ENCODE data around the gene CCDC102B.

Gene CCDC102B

GRCh38 chr18:69064063-69064462 lies 266.2 kb downstream of the CCDC102B start:
- no CpG with 5 or more reads among the region's 4 CpGs for WGBS (ENCODE audit: extremely low coverage, insufficient coverage, low lambda C conversion rate)
- Histone ChIP-seq H4K5ac (ENCODE audit: low read length) (no peak overlapping the region), H3K4me2 (ENCODE audit: low read length) (no peak overlapping the region), H2BK15ac (replicated peaks; ENCODE audit: low read depth) (no peak overlapping the region), H3K79me2 (ENCODE audit: control insufficient read depth, insufficient read depth, low read length) (no peaks in the 10 kb centered on the region), H3K56ac (ENCODE audit: low read length) (no peak overlapping the region), H3K27me3 (ENCODE audit: insufficient read depth, low read length, poor library complexity) (no peaks in the 10 kb centered on the region), H3K36me3 (ENCODE audit: control insufficient read depth, insufficient read depth, low read length) (no peaks in the 10 kb centered on the region), H3K23ac (ENCODE audit: low read length) (no peak overlapping the region), H3K4me3 (ENCODE audit: low read length) (no peak overlapping the region), H3K18ac (ENCODE audit: low read length) (no peak overlapping the region), H2BK120ac (ENCODE audit: low read depth, low read length) (no peak overlapping the region), H2BK5ac (ENCODE audit: low read length) (no peak overlapping the region), H3K27ac (ENCODE audit: low read depth, low read length) (no peak overlapping the region), H3K4ac (ENCODE audit: low read depth, low read length) (no peak overlapping the region), H3K79me1 (ENCODE audit: low read length) (no peaks in the 10 kb centered on the region), H2AK5ac (ENCODE audit: low read length) (no peak overlapping the region), H4K8ac (ENCODE audit: low read depth, low read length) (no peak overlapping the region), H3K4me1 (ENCODE audit: control insufficient read depth, low read depth, low read length) (no peaks in the 10 kb centered on the region), H3K9ac (ENCODE audit: low read length) (no peak overlapping the region)
- no peak for DNase-seq

- Histone ChIP-seq H3K4me3 (ENCODE audit: low read length) (no peak overlapping the region), H3K18ac (ENCODE audit: low read length) (no peak overlapping the region), H2BK5ac (ENCODE audit: low read length) (no peak overlapping the region), H4K8ac (ENCODE audit: low read depth, low read length) (no peak overlapping the region), H4K5ac (ENCODE audit: low read length) (no peak overlapping the region), H3K79me2 (ENCODE audit: control insufficient read depth, insufficient read depth, low read length) (no peaks in the 10 kb centered on the region), H2BK15ac (replicated peaks; ENCODE audit: low read depth) (no peak overlapping the region), H3K56ac (ENCODE audit: low read length) (no peak overlapping the region), H3K4me2 (ENCODE audit: low read length) (no peak overlapping the region), H3K23ac (ENCODE audit: low read length) (no peak overlapping the region), H2BK120ac (ENCODE audit: low read depth, low read length) (no peak overlapping the region), H3K9ac (ENCODE audit: low read length) (no peak overlapping the region), H3K4me1 (ENCODE audit: control insufficient read depth, low read depth, low read length) (no peaks in the 10 kb centered on the region), H3K27ac (ENCODE audit: low read depth, low read length) (no peak overlapping the region), H2AK5ac (ENCODE audit: low read length) (no peak overlapping the region), H3K36me3 (ENCODE audit: control insufficient read depth, insufficient read depth, low read length) (no peaks in the 10 kb centered on the region), H3K4ac (ENCODE audit: low read depth, low read length) (no peak overlapping the region), H3K79me1 (ENCODE audit: low read length) (no peaks in the 10 kb centered on the region), H3K27me3 (ENCODE audit: insufficient read depth, low read length, poor library complexity) (no peaks in the 10 kb centered on the region)
- DNase-seq, result no peak
- WGBS (ENCODE audit: extremely low coverage, insufficient coverage, low lambda C conversion rate), result no CpG with 5 or more reads among the region's 1 CpG
Measured at GRCh38 chr18:69067048-69067447, 269.2 kb downstream of the CCDC102B start.

DNA sequence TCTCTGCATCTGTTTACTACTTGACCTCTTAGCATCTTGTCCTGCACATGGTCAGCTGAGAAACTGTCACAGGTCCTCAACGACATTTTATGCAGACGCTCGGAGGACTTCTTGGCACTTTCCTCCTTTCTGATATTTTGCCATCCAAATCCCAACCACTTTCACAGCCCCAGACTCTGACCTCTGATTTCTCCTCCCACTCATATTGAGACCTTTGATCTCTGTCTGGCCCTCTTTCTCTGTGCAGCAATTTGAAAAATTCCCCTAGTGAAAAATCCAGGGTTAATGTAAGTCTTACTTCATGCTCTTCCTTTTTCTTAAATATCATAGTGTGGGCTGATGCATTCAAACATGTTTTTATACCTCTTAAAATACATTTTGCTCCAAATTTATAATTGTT lies 273.8 kb downstream of the CCDC102B start:
- no peaks in the 10 kb centered on the region for H3K27me3 ChIP-seq (ENCODE audit: insufficient read depth, low read length, poor library complexity)
- H3K9ac ChIP-seq (ENCODE audit: low read length), result no peak overlapping the region
- H2BK120ac ChIP-seq (ENCODE audit: low read depth, low read length), result no peak overlapping the region
- H2BK5ac ChIP-seq (ENCODE audit: low read length), result no peak overlapping the region
- no peaks in the 10 kb centered on the region for H3K79me1 ChIP-seq (ENCODE audit: low read length)
- no peak overlapping the region for H4K5ac ChIP-seq (ENCODE audit: low read length)
- H3K4me3 ChIP-seq (ENCODE audit: low read length), result no peak overlapping the region
- no peak overlapping the region for H4K8ac ChIP-seq (ENCODE audit: low read depth, low read length)
- H2AK5ac ChIP-seq (ENCODE audit: low read length), result no peak overlapping the region
- H3K4me1 ChIP-seq (ENCODE audit: control insufficient read depth, low read depth, low read length), result no peaks in the 10 kb centered on the region
- no peak overlapping the region for H2BK15ac ChIP-seq (replicated peaks; ENCODE audit: low read depth)
- WGBS (ENCODE audit: extremely low coverage, insufficient coverage, low lambda C conversion rate), result no CpG with 5 or more reads among the region's 3 CpGs
- no peaks in the 10 kb centered on the region for H3K36me3 ChIP-seq (ENCODE audit: control insufficient read depth, insufficient read depth, low read length)
- no peak overlapping the region for H3K18ac ChIP-seq (ENCODE audit: low read length)
- H3K4ac ChIP-seq (ENCODE audit: low read depth, low read length), result no peak overlapping the region
- H3K56ac ChIP-seq (ENCODE audit: low read length), result no peak overlapping the region
- no peak overlapping the region for H3K4me2 ChIP-seq (ENCODE audit: low read length)
- no peaks in the 10 kb centered on the region for H3K79me2 ChIP-seq (ENCODE audit: control insufficient read depth, insufficient read depth, low read length)
- no peak overlapping the region for H3K27ac ChIP-seq (ENCODE audit: low read depth, low read length)
- no peak for DNase-seq
- H3K23ac ChIP-seq (ENCODE audit: low read length), result no peak overlapping the region

- H4K8ac ChIP-seq (ENCODE audit: low read depth, low read length), result no peak overlapping the region
- H3K9ac ChIP-seq (ENCODE audit: low read length), result no peak overlapping the region
- H2BK15ac ChIP-seq (replicated peaks; ENCODE audit: low read depth), result no peak overlapping the region
- no peaks in the 10 kb centered on the region for H3K4me1 ChIP-seq (ENCODE audit: control insufficient read depth, low read depth, low read length)
- no peak overlapping the region for H4K5ac ChIP-seq (ENCODE audit: low read length)
- no peak overlapping the region for H3K56ac ChIP-seq (ENCODE audit: low read length)
- no peak overlapping the region for H2BK120ac ChIP-seq (ENCODE audit: low read depth, low read length)
- no peak overlapping the region for H3K18ac ChIP-seq (ENCODE audit: low read length)
- H3K79me2 ChIP-seq (ENCODE audit: control insufficient read depth, insufficient read depth, low read length), result no peaks in the 10 kb centered on the region
- H2BK5ac ChIP-seq (ENCODE audit: low read length), result no peak overlapping the region
- no peak overlapping the region for H3K4ac ChIP-seq (ENCODE audit: low read depth, low read length)
- no peak overlapping the region for H2AK5ac ChIP-seq (ENCODE audit: low read length)
- H3K79me1 ChIP-seq (ENCODE audit: low read length), result no peaks in the 10 kb centered on the region
- H3K27me3 ChIP-seq (ENCODE audit: insufficient read depth, low read length, poor library complexity), result no peaks in the 10 kb centered on the region
- no peak overlapping the region for H3K4me3 ChIP-seq (ENCODE audit: low read length)
- WGBS (ENCODE audit: extremely low coverage, insufficient coverage, low lambda C conversion rate), result no CpG with 5 or more reads among the region's 2 CpGs
- no peaks in the 10 kb centered on the region for H3K36me3 ChIP-seq (ENCODE audit: control insufficient read depth, insufficient read depth, low read length)
- H3K27ac ChIP-seq (ENCODE audit: low read depth, low read length), result no peak overlapping the region
- no peak overlapping the region for H3K23ac ChIP-seq (ENCODE audit: low read length)
- no peak for DNase-seq
- no peak overlapping the region for H3K4me2 ChIP-seq (ENCODE audit: low read length)
Measured at GRCh38 chr18:69081846-69082245, 284.0 kb downstream of the CCDC102B start.

DNA sequence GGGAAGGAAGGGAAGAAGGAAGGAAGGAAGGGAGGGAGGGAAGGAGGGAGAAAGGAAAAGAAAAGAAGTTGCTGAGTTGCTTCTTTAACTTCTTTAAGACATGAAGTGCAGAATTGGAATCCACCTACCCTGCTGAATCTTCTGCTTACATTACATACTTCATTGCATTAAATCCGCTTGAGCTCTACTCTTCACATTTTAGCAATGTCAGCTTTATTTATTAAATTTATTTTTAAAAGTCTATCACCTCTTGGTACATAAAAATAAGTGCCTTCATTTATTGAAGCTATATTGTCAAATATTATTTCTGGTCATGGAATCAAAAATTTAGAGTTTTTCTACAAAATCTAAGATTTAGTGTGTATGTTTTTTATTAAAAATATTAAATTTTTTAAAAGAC lies 284.6 kb downstream of the CCDC102B start:
- Histone ChIP-seq H3K79me1 (ENCODE audit: low read length) (no peaks in the 10 kb centered on the region), H3K79me2 (ENCODE audit: control insufficient read depth, insufficient read depth, low read length) (no peaks in the 10 kb centered on the region), H2BK5ac (ENCODE audit: low read length) (no peak overlapping the region), H3K27ac (ENCODE audit: low read depth, low read length) (no peak overlapping the region), H3K4ac (ENCODE audit: low read depth, low read length) (no peak overlapping the region), H3K4me3 (ENCODE audit: low read length) (no peak overlapping the region), H3K9ac (ENCODE audit: low read length) (no peak overlapping the region), H4K8ac (ENCODE audit: low read depth, low read length) (no peak overlapping the region), H3K56ac (ENCODE audit: low read length) (no peak overlapping the region), H2BK15ac (replicated peaks; ENCODE audit: low read depth) (no peak overlapping the region), H2BK120ac (ENCODE audit: low read depth, low read length) (no peak overlapping the region), H3K36me3 (ENCODE audit: control insufficient read depth, insufficient read depth, low read length) (no peaks in the 10 kb centered on the region), H3K18ac (ENCODE audit: low read length) (no peak overlapping the region), H3K27me3 (ENCODE audit: insufficient read depth, low read length, poor library complexity) (no peaks in the 10 kb centered on the region), H3K4me2 (ENCODE audit: low read length) (no peak overlapping the region), H2AK5ac (ENCODE audit: low read length) (no peak overlapping the region), H3K23ac (ENCODE audit: low read length) (no peak overlapping the region), H4K5ac (ENCODE audit: low read length) (no peak overlapping the region), H3K4me1 (ENCODE audit: control insufficient read depth, low read depth, low read length) (no peaks in the 10 kb centered on the region)
- DNase-seq, result no peak
- WGBS (ENCODE audit: extremely low coverage, insufficient coverage, low lambda C conversion rate), result no CpG with 5 or more reads among the region's 1 CpG

- Histone ChIP-seq H2AK5ac (ENCODE audit: low read length) (no peak overlapping the region), H3K9ac (ENCODE audit: low read length) (no peak overlapping the region), H3K27ac (ENCODE audit: low read depth, low read length) (no peak overlapping the region), H3K4me3 (ENCODE audit: low read length) (no peak overlapping the region), H3K4me2 (ENCODE audit: low read length) (no peak overlapping the region), H3K79me2 (ENCODE audit: control insufficient read depth, insufficient read depth, low read length) (no peaks in the 10 kb centered on the region), H3K4ac (ENCODE audit: low read depth, low read length) (no peak overlapping the region), H2BK15ac (replicated peaks; ENCODE audit: low read depth) (no peak overlapping the region), H2BK120ac (ENCODE audit: low read depth, low read length) (no peak overlapping the region), H3K23ac (ENCODE audit: low read length) (no peak overlapping the region), H2BK5ac (ENCODE audit: low read length) (no peak overlapping the region), H3K4me1 (ENCODE audit: control insufficient read depth, low read depth, low read length) (no peaks in the 10 kb centered on the region), H3K79me1 (ENCODE audit: low read length) (no peaks in the 10 kb centered on the region), H4K5ac (ENCODE audit: low read length) (no peak overlapping the region), H3K56ac (ENCODE audit: low read length) (no peak overlapping the region), H3K18ac (ENCODE audit: low read length) (no peak overlapping the region), H4K8ac (ENCODE audit: low read depth, low read length) (no peak overlapping the region), H3K27me3 (ENCODE audit: insufficient read depth, low read length, poor library complexity) (no peaks in the 10 kb centered on the region), H3K36me3 (ENCODE audit: control insufficient read depth, insufficient read depth, low read length) (no peaks in the 10 kb centered on the region)
- no peak for DNase-seq
- WGBS (ENCODE audit: extremely low coverage, insufficient coverage, low lambda C conversion rate), result no CpG with 5 or more reads among the region's 5 CpGs
Measured at GRCh38 chr18:69085951-69086350, 288.1 kb downstream of the CCDC102B start.

Measured in mesendoderm (in vitro differentiated cells).